Measurements from ENCODE around the gene SPIRE1. TPM values are rescaled to one million over a fixed set of nuclear protein-coding genes. Genes with fewer than 3 reads are reported as not detected.
"Not testable (repeated sequence)": the region's sequence is repeated elsewhere in the genome, so short reads cannot be mapped to it uniquely, and the experiment has no call there.

The SPIRE1 gene
- polyA plus RNA-seq, 3 donors: 3.6 to 9.1 (median 8.6) TPM

GRCh38 chr18:12652861-12653401, 5.0 kb downstream of the SPIRE1 start:
- no peak overlapping the region for H3K27ac ChIP-seq (ENCODE audit: low read depth, low read length)
- WGBS, 3 donors: 41 to 54% (median 50%) methylated on average over 3 of the region's 3 CpGs

DNA sequence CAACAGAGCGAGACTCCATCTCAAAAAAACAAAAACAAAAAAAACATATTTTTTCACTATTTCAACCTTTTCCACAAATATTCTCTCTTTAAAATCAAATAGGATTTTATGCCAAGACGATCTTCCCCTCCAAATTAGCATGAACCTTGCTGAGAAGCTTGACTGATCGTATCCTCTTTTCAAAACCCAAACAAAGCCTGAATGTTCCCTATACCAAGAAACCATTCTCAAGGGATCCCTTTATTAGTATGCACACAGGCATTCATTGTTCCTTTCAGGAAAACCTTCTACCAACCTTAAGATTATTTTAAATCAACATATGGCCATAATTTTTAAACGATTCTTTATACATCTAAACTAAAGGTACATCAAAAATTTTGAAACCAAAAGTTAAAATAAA, 6.3 kb downstream of the SPIRE1 start:
- no peak overlapping the region for H3K27ac ChIP-seq (ENCODE audit: low read depth, low read length)
- 74 to 82% (median 80%) methylated on average over 4 of the region's 4 CpGs for WGBS, 3 donors

GRCh38 chr18:12647773-12648172, 10.1 kb downstream of the SPIRE1 start:
- 89 to 93% (median 92%) methylated on average over 3 of the region's 3 CpGs for WGBS, 3 donors
- H3K27ac ChIP-seq (ENCODE audit: low read depth, low read length): no peak overlapping the region

DNA sequence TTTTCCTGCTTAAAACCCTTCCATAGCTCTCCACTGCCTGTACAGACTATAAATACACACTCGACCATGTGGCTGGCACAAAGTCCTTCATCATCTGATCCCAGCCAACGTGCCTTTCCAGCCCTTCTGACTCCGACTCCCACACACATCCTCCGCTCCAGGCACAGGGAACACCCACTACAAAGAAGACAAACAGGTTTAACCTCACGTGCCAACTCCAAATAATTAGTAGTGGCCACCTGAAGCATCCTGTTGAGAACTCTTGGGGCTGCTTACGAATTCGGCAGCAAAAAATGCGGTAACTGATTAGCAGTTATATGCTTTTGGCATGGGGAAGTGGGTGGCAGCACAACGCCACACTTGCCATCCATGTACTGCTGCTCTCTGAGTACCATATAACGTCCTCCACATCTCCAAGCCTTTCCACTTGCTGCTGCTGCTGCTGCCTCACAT, 12.1 kb downstream of the SPIRE1 start:
- 61 to 67% (median 66%) methylated on average over 10 of the region's 10 CpGs for WGBS, 3 donors
- H3K27ac ChIP-seq (ENCODE audit: low read depth, low read length): no peak overlapping the region

- no peak overlapping the region for H3K27ac ChIP-seq (ENCODE audit: low read depth, low read length)
These were observed 12.7 kb downstream of the SPIRE1 start for GRCh38 chr18:12645254-12645653.

GRCh38 chr18:12643756-12644155, 14.2 kb downstream of the SPIRE1 start:
- 95 to 99% (median 98%) methylated on average over 5 of the region's 5 CpGs for WGBS, 3 donors
- not testable (repeated sequence) for H3K27ac ChIP-seq (ENCODE audit: low read depth, low read length)

GRCh38 chr18:12640881-12641200, 17.1 kb downstream of the SPIRE1 start:
- no peak overlapping the region for H3K27ac ChIP-seq (ENCODE audit: low read depth, low read length)

GRCh38 chr18:12639990-12640880, 17.7 kb downstream of the SPIRE1 start:
- WGBS, 3 donors: 70 to 92% (median 79%) methylated on average over 5 of the region's 5 CpGs
- H3K27ac ChIP-seq (ENCODE audit: low read depth, low read length): no peak overlapping the region

More at GRCh38 chr18:12640881-12641200, 17.1 kb downstream of the SPIRE1 start:
- WGBS, 3 donors: 88 to 94% (median 89%) methylated on average over 6 of the region's 6 CpGs

GRCh38 chr18:12638644-12639124, 19.2 kb downstream of the SPIRE1 start:
- WGBS, 3 donors: 63 to 89% (median 77%) methylated on average over 3 of the region's 3 CpGs

GRCh38 chr18:12637901-12638643, 19.8 kb downstream of the SPIRE1 start:
- H3K27ac ChIP-seq (ENCODE audit: low read depth, low read length): no peak overlapping the region
- WGBS, 3 donors: 94 to 97% (median 96%) methylated on average over 4 of the region's 4 CpGs

More at GRCh38 chr18:12638644-12639124, 19.2 kb downstream of the SPIRE1 start:
- no peak overlapping the region for H3K27ac ChIP-seq (ENCODE audit: low read depth, low read length)

- WGBS, 3 donors: 83 to 94% (median 86%) methylated on average over 3 of the region's 3 CpGs
- H3K27ac ChIP-seq (ENCODE audit: low read depth, low read length): no peak overlapping the region
These were observed 20.5 kb downstream of the SPIRE1 start for GRCh38 chr18:12637393-12637792.

GRCh38 chr18:12631831-12632477, 26.0 kb downstream of the SPIRE1 start:
- WGBS, 3 donors: 77 to 80% (median 78%) methylated on average over 6 of the region's 6 CpGs
- H3K27ac ChIP-seq (ENCODE audit: low read depth, low read length): no peak overlapping the region

- WGBS, 3 donors: 93 to 97% (median 94%) methylated on average over 7 of the region's 7 CpGs
- H3K27ac ChIP-seq (ENCODE audit: low read depth, low read length): no peak overlapping the region
These were observed 27.8 kb downstream of the SPIRE1 start for GRCh38 chr18:12630136-12630535.

GRCh38 chr18:12628706-12629702, 28.9 kb downstream of the SPIRE1 start:
- WGBS, 3 donors: 67 to 91% (median 86%) methylated on average over 4 of the region's 4 CpGs
- H3K27ac ChIP-seq (ENCODE audit: low read depth, low read length): no peak overlapping the region

DNA sequence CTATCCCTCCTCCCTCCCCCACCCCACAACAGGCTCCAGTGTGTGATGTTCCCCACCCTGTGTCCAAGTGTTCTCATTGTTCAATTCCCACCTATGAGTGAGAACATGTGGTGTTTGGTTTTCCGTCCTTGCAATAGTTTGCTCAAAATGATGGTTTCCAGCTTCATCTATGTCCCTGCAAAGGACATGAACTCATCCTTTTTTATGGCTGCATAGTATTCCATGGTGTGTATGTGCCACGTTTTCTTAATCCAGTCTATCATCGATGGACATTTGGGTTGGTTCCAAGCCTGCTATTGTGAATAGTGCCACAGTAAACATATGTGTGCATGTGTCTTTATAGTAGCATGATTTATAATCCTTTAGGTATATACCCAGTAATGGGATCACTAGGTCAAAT, 30.7 kb downstream of the SPIRE1 start:
- WGBS, 3 donors: 90 to 97% (median 97%) methylated on average over 3 of the region's 3 CpGs
- not testable (repeated sequence) for H3K27ac ChIP-seq (ENCODE audit: low read depth, low read length)

DNA sequence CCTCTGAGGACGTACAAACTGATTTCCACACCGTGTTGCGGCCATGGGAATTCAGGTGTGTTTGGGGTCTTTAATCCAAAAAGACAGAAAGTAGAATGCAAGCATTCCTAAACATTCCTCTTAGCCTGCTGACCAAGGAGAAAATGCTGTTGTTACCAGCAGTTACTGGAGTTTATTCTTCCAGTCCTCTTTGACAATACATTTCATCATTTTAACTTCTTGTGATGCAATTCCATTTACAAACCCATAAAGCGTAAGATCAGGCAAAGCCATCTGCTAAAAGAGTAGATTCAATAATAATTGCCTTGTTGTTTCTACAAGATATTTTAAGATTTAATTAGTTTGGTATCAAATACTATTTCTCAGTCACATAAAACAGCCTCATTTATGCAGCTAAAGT, 32.7 kb downstream of the SPIRE1 start:
- no peak overlapping the region for H3K27ac ChIP-seq (ENCODE audit: low read depth, low read length)
- WGBS, 3 donors: 69 to 94% (median 79%) methylated on average over 4 of the region's 4 CpGs

DNA sequence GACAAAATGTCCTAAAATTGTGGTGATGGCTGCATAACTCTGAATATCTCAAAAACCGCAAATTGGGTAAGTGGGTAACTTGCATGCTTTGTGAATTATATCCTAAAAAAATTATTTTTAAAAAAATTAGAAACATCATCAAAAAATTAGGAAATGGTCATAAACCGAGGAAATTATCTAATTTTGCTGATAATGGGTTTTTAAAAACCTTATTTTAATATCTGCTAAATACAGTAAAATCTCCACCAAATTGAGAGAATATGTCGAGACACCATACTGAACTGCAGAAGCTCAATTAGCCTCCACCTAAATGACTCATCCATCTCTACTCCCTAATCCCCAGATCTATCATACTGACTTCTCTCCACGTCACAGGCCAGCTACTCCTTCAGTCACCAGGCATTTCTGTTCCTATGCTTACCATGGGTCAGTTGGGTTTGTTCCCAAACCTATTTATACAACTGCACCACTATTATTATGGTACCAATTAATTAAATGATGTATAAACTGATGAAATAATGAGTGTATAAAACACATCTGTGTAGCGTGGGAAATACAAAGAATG, 36.1 kb downstream of the SPIRE1 start:
- 83 to 96% (median 85%) methylated on average over 5 of the region's 5 CpGs for WGBS, 3 donors

More for the DNA sequence above, 36.1 kb downstream of the SPIRE1 start:
- no peak overlapping the region for H3K27ac ChIP-seq (ENCODE audit: low read depth, low read length)
